VCaP (cell line): Measurements from ENCODE around the gene MARK3.

Source experiments
- H3K27ac ChIP-seq: fragments of 450-650 bp; 2 replicates; pipeline ENCODE4 v1.5.1; 2017
- CTCF ChIP-seq: fragments of 450-650 bp; conservative IDR thresholded peaks from 2 replicates; pipeline ENCODE4 v1.5.1; 2017; ENCODE audit warnings: mild to moderate bottlenecking, moderate library complexity

Gene MARK3

GRCh38 chr14:103512701-103513611 lies 127.7 kb downstream of the MARK3 start:
- TF ChIP-seq CTCF: no peak
- H3K27ac ChIP-seq: peak overlapping the region; percentile 59

- 0 out of 2 replicates have a peak overlapping the region, but pooled peaks have one; percentile 98 for H3K27ac ChIP-seq
- TF ChIP-seq CTCF: no peak
Measured at GRCh38 chr14:103514596-103515421, 129.6 kb downstream of the MARK3 start.

- H3K27ac ChIP-seq: peak overlapping the region; percentile 98; the same call in 1 of the 2 replicates
- no peak for TF ChIP-seq CTCF
Measured at GRCh38 chr14:103516426-103517173, 131.4 kb downstream of the MARK3 start.

GRCh38 chr14:103517174-103517566 lies 132.0 kb downstream of the MARK3 start:
- no peak for TF ChIP-seq CTCF
- H3K27ac ChIP-seq: peak overlapping the region; percentile 98; the same call in 1 of the 2 replicates

GRCh38 chr14:103517721-103518421 lies 132.7 kb downstream of the MARK3 start:
- peak overlapping the region; percentile 98 for H3K27ac ChIP-seq
- no peak for TF ChIP-seq CTCF

GRCh38 chr14:103518422-103519042 lies 133.3 kb downstream of the MARK3 start:
- H3K27ac ChIP-seq: peak overlapping the region; percentile 98
- TF ChIP-seq CTCF: peak; percentile 93
